Trophoblast cell (in vitro differentiated cells and primary cell): Measurements from ENCODE around the gene SHISA7.

Experiments used
- DNase-seq, 2 donors: peaks; one replicate each; pipeline ENCODE4 v3.0.0-alpha.2; 2016
- H2AFZ ChIP-seq: 2 replicates; pipeline ENCODE4 v1.6.1; 2013; ENCODE audit warnings: low read length, moderate library complexity, mild to moderate bottlenecking; ENCODE audit not compliant: insufficient read depth, poor library complexity
- H2AK5ac ChIP-seq: 2 replicates; pipeline ENCODE4 v1.6.1; 2013; ENCODE audit warnings: mild to moderate bottlenecking, low read length
- H2BK120ac ChIP-seq: 2 replicates; pipeline ENCODE4 v1.6.1; 2013; ENCODE audit warnings: low read length, mild to moderate bottlenecking, moderate library complexity; ENCODE audit not compliant: insufficient read depth, poor library complexity
- H2BK12ac ChIP-seq: 2 replicates; pipeline ENCODE4 v1.6.1; 2013; ENCODE audit warnings: mild to moderate bottlenecking, low read length, moderate library complexity
- H2BK5ac ChIP-seq: 2 replicates; pipeline ENCODE4 v1.6.1; 2013; ENCODE audit warnings: low read length, low read depth, moderate library complexity, mild to moderate bottlenecking; ENCODE audit not compliant: poor library complexity
- H3K14ac ChIP-seq: 2 replicates; pipeline ENCODE4 v1.6.1; 2013; ENCODE audit warnings: mild to moderate bottlenecking, low read length
- H3K18ac ChIP-seq: 2 replicates; pipeline ENCODE4 v1.6.1; 2013; ENCODE audit warnings: mild to moderate bottlenecking, low read length
- H3K23ac ChIP-seq: 2 replicates; pipeline ENCODE4 v1.6.1; 2013; ENCODE audit warnings: low read length
- H3K27ac ChIP-seq: 2 replicates; pipeline ENCODE4 v1.5.1; 2013; ENCODE audit warnings: low read depth, mild to moderate bottlenecking, inconsistent platforms, low read length, moderate library complexity
- H3K27me3 ChIP-seq: 2 replicates; pipeline ENCODE4 v1.6.1; 2013; ENCODE audit warnings: inconsistent platforms, mild to moderate bottlenecking, low read length, moderate library complexity; ENCODE audit not compliant: insufficient read depth
- H3K36me3 ChIP-seq, 2 experiments: 1 replicate in 1 of 2; 2 replicates in 1 of 2; pipeline ENCODE4 v1.6.1; 2013; ENCODE audit warnings: low read length in 2 of 2, mild to moderate bottlenecking in 2 of 2, moderate library complexity in 1 of 2; ENCODE audit not compliant: insufficient read depth in 2 of 2, control insufficient read depth in 1 of 2
- H3K4ac ChIP-seq: 2 replicates; pipeline ENCODE4 v1.6.1; 2013; ENCODE audit warnings: low read depth, mild to moderate bottlenecking, low read length, moderate library complexity
- H3K4me1 ChIP-seq, 2 experiments: 1 replicate in 1 of 2; 2 replicates in 1 of 2; pipeline ENCODE4 v1.6.1; 2013; ENCODE audit warnings: low read length in 2 of 2, mild to moderate bottlenecking in 2 of 2, moderate library complexity in 1 of 2; ENCODE audit not compliant: insufficient read depth in 2 of 2, control insufficient read depth in 1 of 2
- H3K4me2 ChIP-seq: 2 replicates; pipeline ENCODE4 v1.6.1; 2013; ENCODE audit warnings: inconsistent platforms, mild to moderate bottlenecking, low read length, moderate library complexity
- H3K4me3 ChIP-seq: 2 replicates; pipeline ENCODE4 v1.5.1; 2013; ENCODE audit warnings: mild to moderate bottlenecking, low read depth, low read length, inconsistent platforms
- H3K79me1 ChIP-seq: one replicate; pipeline ENCODE4 v1.6.1; 2013; ENCODE audit warnings: low read length
- H3K79me2 ChIP-seq: 2 replicates; pipeline ENCODE4 v1.6.1; 2013; ENCODE audit warnings: low read length, mild to moderate bottlenecking; ENCODE audit not compliant: control insufficient read depth, insufficient read depth, poor library complexity
- H3K9ac ChIP-seq: 2 replicates; pipeline ENCODE4 v1.6.1; 2013; ENCODE audit warnings: mild to moderate bottlenecking, low read length
- H3K9me3 ChIP-seq: 2 replicates; pipeline ENCODE4 v1.6.1; 2013; ENCODE audit warnings: low read depth, mild to moderate bottlenecking, control low read depth, inconsistent platforms, low read length; ENCODE audit not compliant: insufficient read depth
- H4K12ac ChIP-seq: 2 replicates; pipeline ENCODE4 v1.6.1; 2013; ENCODE audit warnings: low read depth, mild to moderate bottlenecking, low read length, moderate library complexity
- H4K8ac ChIP-seq: 2 replicates; pipeline ENCODE4 v1.6.1; 2013; ENCODE audit warnings: low read depth, mild to moderate bottlenecking, low read length, moderate library complexity
- H4K91ac ChIP-seq: one replicate; pipeline ENCODE4 v1.6.1; 2013; ENCODE audit warnings: low read depth, mild to moderate bottlenecking, low read length, moderate library complexity
- WGBS: extraction: QIAGEN DNeasy Blood & Tissue Kit; methylation state at CpG from one replicate; pipeline ENCODE4 v1.1.7; 2013; ENCODE audit warnings: missing lambda C conversion rate; ENCODE audit not compliant: insufficient read length, insufficient coverage; ENCODE audit errors: extremely low coverage; 5-methylcytosine and 5-hydroxymethylcytosine counted together

Gene SHISA7

GRCh38 chr19:55455576-55456235 lies 12.6 kb upstream of the SHISA7 start:
- Histone ChIP-seq H3K27me3 (peaks cover 18% of the 10 kb centered on the region), H3K4me2 (no peak overlapping the region), H3K4ac (no peak overlapping the region), H3K4me3 (no peak overlapping the region), H3K23ac (no peak overlapping the region), H2BK12ac (no peak overlapping the region), H2BK5ac (no peak overlapping the region), H3K79me1 (no peaks in the 10 kb centered on the region), H3K4me1 (peaks cover 0 to 4% of the 10 kb centered on the region in 2 experiments), H2AFZ (no peak overlapping the region), H3K14ac (no peak overlapping the region), H3K9ac (no peak overlapping the region), H2BK120ac (no peak overlapping the region), H2AK5ac (no peak overlapping the region), H4K91ac (no peak overlapping the region), H3K36me3 (peaks cover 0 to 5% of the 10 kb centered on the region in 2 experiments), H4K8ac (no peak overlapping the region), H4K12ac (no peak overlapping the region), H3K27ac (no peak overlapping the region), H3K18ac (no peak overlapping the region), H3K79me2 (no peaks in the 10 kb centered on the region), H3K9me3 (peaks cover 4% of the 10 kb centered on the region)
- no peak for DNase-seq
- WGBS, result no CpG with 5 or more reads among the region's 11 CpGs

- no peak overlapping the region for H2AK5ac ChIP-seq
- H3K27me3 ChIP-seq, result peaks cover 24% of the 10 kb centered on the region
- H4K12ac ChIP-seq, result no peak overlapping the region
- no peak overlapping the region for H4K91ac ChIP-seq
- H3K9ac ChIP-seq, result no peak overlapping the region
- no peaks in the 10 kb centered on the region for H3K79me1 ChIP-seq
- no peaks in the 10 kb centered on the region for H3K79me2 ChIP-seq
- no peak overlapping the region for H2BK5ac ChIP-seq
- H3K9me3 ChIP-seq, result peaks cover 4% of the 10 kb centered on the region
- no peak overlapping the region for H3K4me2 ChIP-seq
- H3K36me3 ChIP-seq, result peaks cover 0 to 5% of the 10 kb centered on the region in 2 experiments
- H4K8ac ChIP-seq, result no peak overlapping the region
- peaks cover 0 to 3% of the 10 kb centered on the region in 2 experiments for H3K4me1 ChIP-seq
- no peak overlapping the region for H3K14ac ChIP-seq
- no peak overlapping the region for H3K23ac ChIP-seq
- H2BK12ac ChIP-seq, result no peak overlapping the region
- no peak overlapping the region for H2BK120ac ChIP-seq
- DNase-seq, result peak; percentile 34 to 47
- no peak overlapping the region for H3K18ac ChIP-seq
- H2AFZ ChIP-seq, result no peak overlapping the region
- no peak overlapping the region for H3K4ac ChIP-seq
- no peak overlapping the region for H3K27ac ChIP-seq
- no peak overlapping the region for H3K4me3 ChIP-seq
- WGBS, result no CpG with 5 or more reads among the region's 14 CpGs
Observed at GRCh38 chr19:55454787-55455243, 11.7 kb upstream of the SHISA7 start.

GRCh38 chr19:55453511-55454260 lies 10.6 kb upstream of the SHISA7 start:
- H2BK12ac ChIP-seq, result no peak overlapping the region
- H3K79me2 ChIP-seq, result no peaks in the 10 kb centered on the region
- no peak overlapping the region for H3K23ac ChIP-seq
- peaks cover 30% of the 10 kb centered on the region for H3K27me3 ChIP-seq
- no peak overlapping the region for H4K12ac ChIP-seq
- H3K4me3 ChIP-seq, result no peak overlapping the region
- H4K8ac ChIP-seq, result no peak overlapping the region
- no peak overlapping the region for H3K9ac ChIP-seq
- H2BK120ac ChIP-seq, result no peak overlapping the region
- DNase-seq, result no peak
- H3K14ac ChIP-seq, result no peak overlapping the region
- H3K36me3 ChIP-seq, result peaks cover 0 to 5% of the 10 kb centered on the region in 2 experiments
- H2AFZ ChIP-seq, result no peak overlapping the region
- H3K9me3 ChIP-seq, result peaks cover 10% of the 10 kb centered on the region
- H2AK5ac ChIP-seq, result no peak overlapping the region
- H3K18ac ChIP-seq, result no peak overlapping the region
- no peak overlapping the region for H3K4me2 ChIP-seq
- H3K79me1 ChIP-seq, result no peaks in the 10 kb centered on the region
- H3K4me1 ChIP-seq, result peaks cover 0 to 3% of the 10 kb centered on the region in 2 experiments
- H3K27ac ChIP-seq, result no peak overlapping the region
- no peak overlapping the region for H2BK5ac ChIP-seq
- no peak overlapping the region for H3K4ac ChIP-seq
- WGBS, result no CpG with 5 or more reads among the region's 12 CpGs
- no peak overlapping the region for H4K91ac ChIP-seq

- no peak overlapping the region for H4K91ac ChIP-seq
- no peak overlapping the region for H2BK120ac ChIP-seq
- no peak overlapping the region for H3K14ac ChIP-seq
- H3K4me1 ChIP-seq, result peaks cover 0 to 3% of the 10 kb centered on the region in 2 experiments
- H4K8ac ChIP-seq, result no peak overlapping the region
- no peak overlapping the region for H3K9ac ChIP-seq
- H2BK12ac ChIP-seq, result no peak overlapping the region
- H3K36me3 ChIP-seq, result peaks cover 0 to 5% of the 10 kb centered on the region in 2 experiments
- no peak overlapping the region for H2BK5ac ChIP-seq
- H3K79me1 ChIP-seq, result no peaks in the 10 kb centered on the region
- peaks cover 30% of the 10 kb centered on the region for H3K27me3 ChIP-seq
- no peak overlapping the region for H2AK5ac ChIP-seq
- H3K4me2 ChIP-seq, result peak overlapping the region; percentile 13
- no peak overlapping the region for H3K27ac ChIP-seq
- H3K4me3 ChIP-seq, result no peak overlapping the region
- H2AFZ ChIP-seq, result no peak overlapping the region
- H3K18ac ChIP-seq, result no peak overlapping the region
- WGBS, result no CpG with 5 or more reads among the region's 34 CpGs
- H3K23ac ChIP-seq, result no peak overlapping the region
- no peak overlapping the region for H3K4ac ChIP-seq
- H4K12ac ChIP-seq, result no peak overlapping the region
- H3K9me3 ChIP-seq, result peaks cover 18% of the 10 kb centered on the region
- DNase-seq, result peak in 1 of 2 donors; percentile 27
- no peaks in the 10 kb centered on the region for H3K79me2 ChIP-seq
Observed at GRCh38 chr19:55452749-55453346, 9.7 kb upstream of the SHISA7 start.
